Measurements from ENCODE around the gene GKN1. TPM values are rescaled to one million over a fixed set of nuclear protein-coding genes. Genes with fewer than 3 reads are reported as not detected.

GKN1 gene
- total and polyA plus RNA-seq, 2 of the 8 experiments (the other 6 are each of a cell fraction or from before 2014, with no cell fraction given) = not detected

- TF ChIP-seq SP1 (IDR thresholded peaks at IDR 0.05; ENCODE audit: low read depth, low read length) (no peak), CTCF (IDR thresholded peaks at IDR 0.05; ENCODE audit: control extremely low read depth in 1 of 3, insufficient read depth in 1 of 3, low read depth in 1 of 3, low read length in 3 of 3) (no peak), FOSL1 (IDR thresholded peaks at IDR 0.05; ENCODE audit: insufficient read depth, low read depth, low read length) (no peak), KDM1A (IDR thresholded peaks at IDR 0.05; ENCODE audit: borderline replicate concordance, low read length) (no peak)
Observed at GRCh38 chr2:68968221-68968620, 6.2 kb upstream of the GKN1 start (continued).
